Gastrocnemius medialis (tissue), 4 donors: Measurements from ENCODE around the gene TTLL12.

Experiments
- CTCF ChIP-seq, 5 experiments: fragments of 450-650 bp in 3 of 5; fragments of 200-600 bp in 2 of 5; sonication (generic) in 2 of 5; IDR thresholded peaks in 4 of 5; conservative IDR thresholded peaks in 1 of 5; 1 replicate in 4 of 5; 2 replicates in 1 of 5; pipeline ENCODE4 v1.5.1; 2016 to 2019; ENCODE audit warnings: antibody characterized with exemption in 5 of 5, mild to moderate bottlenecking in 3 of 5, moderate library complexity in 3 of 5
- POLR2A ChIP-seq, 2 donors: fragments of 450-650 bp; IDR thresholded peaks; one replicate each; pipeline ENCODE4 v1.6.1; 2017; ENCODE audit warnings: antibody characterized with exemption in 2 of 2, mild to moderate bottlenecking in 2 of 2, moderate library complexity in 2 of 2

DNA sequence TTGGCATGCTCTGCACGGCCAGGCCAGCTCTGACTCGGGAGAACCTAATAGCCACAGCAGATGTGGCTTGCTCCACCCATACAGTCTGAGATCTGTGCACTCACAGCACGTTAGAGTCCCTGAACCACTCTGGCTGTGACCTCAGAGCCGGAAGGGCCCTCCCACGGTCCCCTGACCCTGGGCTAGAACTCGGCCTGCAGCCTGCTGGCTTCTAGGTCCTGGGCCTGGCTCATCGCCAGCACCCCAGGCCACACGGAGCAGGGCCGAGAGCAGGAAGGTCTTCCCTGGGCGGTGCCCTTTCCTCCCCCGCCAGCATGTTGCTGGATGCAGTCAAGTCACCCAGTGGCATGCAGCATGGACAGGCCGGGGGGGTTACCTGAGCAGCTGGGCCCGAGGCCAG, 35.3 kb upstream of the TTLL12 start:
- TF ChIP-seq CTCF (IDR thresholded peaks at IDR 0.05 in 4 of 5, conservative IDR thresholded peaks at IDR 0.05 in 1 of 5) (no peak), POLR2A (IDR thresholded peaks at IDR 0.05) (no peak)
